Vagina (tissue), 2 donors: ENCODE data around the gene EHBP1.

Experiments
- CTCF ChIP-seq, 3 experiments: fragments of 450-650 bp in 2 of 3; fragments of 200-600 bp in 1 of 3; sonication (generic) in 1 of 3; IDR thresholded peaks; one replicate each; pipeline ENCODE4 v1.5.1; 2017 to 2019; ENCODE audit warnings: antibody characterized with exemption in 3 of 3, mild to moderate bottlenecking in 2 of 3, moderate library complexity in 2 of 3
- POLR2A ChIP-seq, 2 donors: fragments of 450-650 bp; IDR thresholded peaks; one replicate each; pipeline ENCODE4 v1.6.1; 2017; ENCODE audit warnings: antibody characterized with exemption in 2 of 2, mild to moderate bottlenecking in 2 of 2, moderate library complexity in 2 of 2
- POLR2AphosphoS5 ChIP-seq, 2 donors: sonication (generic); formaldehyde crosslinking; IDR thresholded peaks; one replicate each; pipeline ENCODE4 v1.9.0; 2017; ENCODE audit warnings: antibody characterized with exemption in 2 of 2, mild to moderate bottlenecking in 2 of 2, low read depth in 1 of 2; ENCODE audit not compliant: insufficient read depth in 1 of 2

- no peak for TF ChIP-seq CTCF (IDR thresholded peaks at IDR 0.05)
- TF ChIP-seq POLR2AphosphoS5 (IDR thresholded peaks at IDR 0.05; ENCODE audit: insufficient read depth in 1 of 2, low read depth in 1 of 2): no peak
- TF ChIP-seq POLR2A (IDR thresholded peaks at IDR 0.05): no peak
These were observed 18.6 kb downstream of the EHBP1 start for GRCh38 chr2:62724106-62724505.
